ENCODE measurements around the gene PCAT6.

DNA sequence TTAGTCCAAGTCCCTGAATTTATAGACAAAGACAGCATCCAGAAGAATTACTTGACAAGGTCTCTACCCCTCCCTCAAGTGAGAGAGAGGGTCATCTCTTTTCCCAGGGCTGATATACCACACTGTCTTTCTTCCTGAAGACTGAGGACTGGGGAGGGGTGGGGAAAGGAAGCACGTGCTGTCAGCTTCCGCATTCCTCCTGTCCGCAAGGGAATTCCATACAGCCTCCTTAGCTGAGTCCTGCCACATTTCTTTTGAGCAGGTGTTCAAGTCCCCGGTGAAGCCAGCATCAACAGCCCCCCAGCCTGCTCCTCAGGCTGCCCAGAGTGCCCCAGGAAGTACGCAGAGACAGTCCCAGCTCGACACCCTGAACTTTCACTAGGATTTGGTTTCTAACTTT lies 34.2 kb downstream of the PCAT6 start:
- TF ChIP-seq EZH2 (IDR thresholded peaks at IDR 0.05; ENCODE audit: insufficient read depth, poor library complexity, severe bottlenecking) (no peak), EZH2phosphoT487 (IDR thresholded peaks at IDR 0.05; ENCODE audit: insufficient read depth, low read depth) (no peak)

Data from GM23248 (cell line).